ENCODE data around the gene RCOR2. TPM values are rescaled to one million over a fixed set of nuclear protein-coding genes. Genes with fewer than 3 reads are reported as not detected.
A peak's percentile ranks its signal among the peaks of the same experiment; 100 is the strongest.

Gene RCOR2
- total RNA-seq, 2 experiments from 2014 or later: 2.1 to 2.4 TPM

DNA sequence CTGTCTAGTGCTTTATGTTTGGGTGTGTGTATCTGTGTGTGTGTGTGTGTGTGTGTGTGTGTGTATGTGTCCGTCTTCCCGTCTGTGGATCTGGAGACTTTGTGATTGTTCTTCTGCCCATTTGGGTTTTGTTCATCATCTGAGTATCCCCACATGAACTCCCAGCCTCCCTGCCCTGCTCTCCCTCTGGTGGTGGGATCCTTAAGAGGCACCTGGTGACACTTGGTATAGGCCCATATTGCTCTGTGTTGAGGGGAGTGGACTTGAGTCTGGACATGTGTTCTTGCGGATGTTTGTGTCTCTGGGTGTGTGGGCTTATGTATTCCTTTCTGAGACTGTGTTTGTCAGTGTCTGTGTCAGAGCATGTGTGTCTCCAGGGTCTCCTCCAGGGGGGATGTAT is 15.3 kb downstream of the RCOR2 start:
- no peaks in the 10 kb centered on the region for H3K9me2 ChIP-seq (ENCODE audit: insufficient read depth, low read length)
- no peak overlapping the region for H2AFZ ChIP-seq (ENCODE audit: low read length)
- peaks cover 95% of the 10 kb centered on the region for H3K36me3 ChIP-seq (ENCODE audit: insufficient read depth, low read length)
- no peaks in the 10 kb centered on the region for H4K20me1 ChIP-seq (ENCODE audit: insufficient read depth, low read length)
- no peaks in the 10 kb centered on the region for H3K9me3 ChIP-seq (ENCODE audit: low read length)
- no TSS peak for BruUV-seq (replicated peaks)
- no peaks in the 10 kb centered on the region for H3K79me2 ChIP-seq (ENCODE audit: insufficient read depth, low read depth, low read length)
- CTCF ChIA-PET (ENCODE audit: unreplicated experiment): no interaction called here
- POLR2A ChIA-PET: no interaction called here
- TF ChIP-seq, protein P1, sequence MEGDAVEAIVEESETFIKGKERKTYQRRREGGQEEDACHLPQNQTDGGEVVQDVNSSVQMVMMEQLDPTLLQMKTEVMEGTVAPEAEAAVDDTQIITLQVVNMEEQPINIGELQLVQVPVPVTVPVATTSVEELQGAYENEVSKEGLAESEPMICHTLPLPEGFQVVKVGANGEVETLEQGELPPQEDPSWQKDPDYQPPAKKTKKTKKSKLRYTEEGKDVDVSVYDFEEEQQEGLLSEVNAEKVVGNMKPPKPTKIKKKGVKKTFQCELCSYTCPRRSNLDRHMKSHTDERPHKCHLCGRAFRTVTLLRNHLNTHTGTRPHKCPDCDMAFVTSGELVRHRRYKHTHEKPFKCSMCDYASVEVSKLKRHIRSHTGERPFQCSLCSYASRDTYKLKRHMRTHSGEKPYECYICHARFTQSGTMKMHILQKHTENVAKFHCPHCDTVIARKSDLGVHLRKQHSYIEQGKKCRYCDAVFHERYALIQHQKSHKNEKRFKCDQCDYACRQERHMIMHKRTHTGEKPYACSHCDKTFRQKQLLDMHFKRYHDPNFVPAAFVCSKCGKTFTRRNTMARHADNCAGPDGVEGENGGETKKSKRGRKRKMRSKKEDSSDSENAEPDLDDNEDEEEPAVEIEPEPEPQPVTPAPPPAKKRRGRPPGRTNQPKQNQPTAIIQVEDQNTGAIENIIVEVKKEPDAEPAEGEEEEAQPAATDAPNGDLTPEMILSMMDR (conservative IDR thresholded peaks at IDR 0.05; ENCODE audit: low read length): peak; percentile 43
- TF ChIP-seq EZH2phosphoT487 (IDR thresholded peaks at IDR 0.05; ENCODE audit: borderline replicate concordance, low read depth, low read length): no peak
- DNase-seq (ENCODE audit: low spot score): no peak
- H3K4me2 ChIP-seq (ENCODE audit: low read length): no peak overlapping the region
- intact Hi-C loops (cut with micrococcal nuclease; ENCODE audit: unreplicated experiment): no loop called here
- H3K4me1 ChIP-seq (ENCODE audit: insufficient read depth, low read length, poor library complexity, severe bottlenecking): no peaks in the 10 kb centered on the region
- H3K4me3 ChIP-seq (ENCODE audit: low read depth, low read length, poor library complexity, severe bottlenecking): no peak overlapping the region
- H3K27ac ChIP-seq (ENCODE audit: low read depth, low read length, poor library complexity, severe bottlenecking): no peak overlapping the region

DNA sequence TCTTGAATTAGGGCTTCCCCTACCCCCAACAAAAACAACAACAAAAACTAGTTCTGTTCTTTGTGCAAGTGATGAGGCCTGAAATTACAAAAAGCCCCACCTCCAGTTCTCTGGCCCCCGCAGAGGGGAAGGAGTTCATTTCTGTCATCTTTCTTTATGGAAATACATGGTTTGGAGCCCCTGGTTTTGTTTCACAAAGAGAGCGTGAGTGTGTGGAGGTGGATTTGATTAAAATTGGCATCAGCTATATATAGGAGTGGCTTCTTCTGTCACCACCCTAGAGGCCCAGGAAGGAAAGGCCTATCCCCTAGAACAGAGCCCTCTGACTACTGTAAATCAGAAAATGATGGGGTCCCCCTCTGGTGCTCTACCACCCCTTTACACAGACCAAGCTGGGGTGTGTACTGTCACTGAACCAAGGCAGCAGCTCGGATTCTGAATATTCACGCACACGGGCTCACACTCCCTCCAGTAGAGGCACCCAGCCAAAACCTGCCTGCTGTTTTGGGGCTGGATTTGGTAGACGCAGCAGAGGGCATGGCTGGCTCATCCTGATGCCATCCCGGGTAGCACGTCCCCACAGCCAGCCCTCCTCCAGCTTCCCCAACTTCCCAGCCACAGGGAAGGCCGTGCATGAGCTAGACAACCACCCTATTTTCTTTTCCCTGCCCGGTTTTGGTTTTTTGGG is 19.4 kb downstream of the RCOR2 start:
- CTCF ChIA-PET (ENCODE audit: unreplicated experiment): interaction anchor here (0.5 to 1.4 kb wide), 2 partner anchors 9 to 23 kb away, joined by 3 read pairs; no protein-coding TSS in a partner anchor
- Histone ChIP-seq H3K4me3 (ENCODE audit: low read depth, low read length, poor library complexity, severe bottlenecking) (no peak overlapping the region), H3K4me1 (ENCODE audit: insufficient read depth, low read length, poor library complexity, severe bottlenecking) (peaks cover 4% of the 10 kb centered on the region), H3K27ac (ENCODE audit: low read depth, low read length, poor library complexity, severe bottlenecking) (no peak overlapping the region), H2AFZ (ENCODE audit: low read length) (no peak overlapping the region), H3K9me2 (ENCODE audit: insufficient read depth, low read length) (no peaks in the 10 kb centered on the region), H3K9me3 (ENCODE audit: low read length) (no peaks in the 10 kb centered on the region), H3K79me2 (ENCODE audit: insufficient read depth, low read depth, low read length) (peaks cover 13% of the 10 kb centered on the region), H3K36me3 (ENCODE audit: insufficient read depth, low read length) (peaks cover 92% of the 10 kb centered on the region), H4K20me1 (ENCODE audit: insufficient read depth, low read length) (0 out of 2 replicates have a peak, but pooled peaks cover 3% of the 10 kb centered on the region), H3K4me2 (ENCODE audit: low read length) (no peak overlapping the region)
- POLR2A ChIA-PET: no interaction called here
- DNase-seq (ENCODE audit: low spot score): no peak
- TF ChIP-seq, protein P1 (conservative IDR thresholded peaks at IDR 0.05; ENCODE audit: low read length): no peak
- no peak for TF ChIP-seq EZH2phosphoT487 (IDR thresholded peaks at IDR 0.05; ENCODE audit: borderline replicate concordance, low read depth, low read length)
- BruUV-seq (replicated peaks): no TSS peak
- intact Hi-C loops (cut with micrococcal nuclease; ENCODE audit: unreplicated experiment): no loop called here

DNA sequence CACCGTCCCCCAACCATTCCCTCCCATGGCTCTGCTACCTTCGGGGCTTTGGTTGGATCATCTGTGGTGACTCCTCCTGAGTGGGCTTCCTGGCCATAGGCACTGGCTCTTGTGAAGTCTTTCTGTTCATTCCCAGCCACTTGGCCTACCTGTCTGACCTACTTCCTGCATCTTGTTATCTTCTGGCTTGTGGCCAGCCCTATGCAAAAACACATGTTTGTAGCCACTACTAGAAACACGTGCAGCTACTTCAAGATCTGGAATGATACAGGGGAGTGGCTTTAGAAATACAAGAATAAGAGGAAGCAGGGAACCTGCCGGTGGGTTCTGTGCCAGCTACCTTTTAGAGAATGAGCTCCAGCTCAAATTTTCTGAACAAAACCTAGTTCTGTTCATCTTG is 20.9 kb downstream of the RCOR2 start:
- peaks cover 90% of the 10 kb centered on the region for H3K36me3 ChIP-seq (ENCODE audit: insufficient read depth, low read length)
- intact Hi-C loops (cut with micrococcal nuclease; ENCODE audit: unreplicated experiment): no loop called here
- TF ChIP-seq, protein P1 (conservative IDR thresholded peaks at IDR 0.05; ENCODE audit: low read length): no peak
- no peak for TF ChIP-seq EZH2phosphoT487 (IDR thresholded peaks at IDR 0.05; ENCODE audit: borderline replicate concordance, low read depth, low read length)
- no TSS peak for BruUV-seq (replicated peaks)
- H3K9me3 ChIP-seq (ENCODE audit: low read length): no peaks in the 10 kb centered on the region
- no peak overlapping the region for H3K27ac ChIP-seq (ENCODE audit: low read depth, low read length, poor library complexity, severe bottlenecking)
- H4K20me1 ChIP-seq (ENCODE audit: insufficient read depth, low read length): 0 out of 2 replicates have a peak, but pooled peaks cover 3% of the 10 kb centered on the region
- H3K4me2 ChIP-seq (ENCODE audit: low read length): no peak overlapping the region
- H3K79me2 ChIP-seq (ENCODE audit: insufficient read depth, low read depth, low read length): peaks cover 26% of the 10 kb centered on the region
- CTCF ChIA-PET (ENCODE audit: unreplicated experiment): interaction anchor here (0.6 to 1.1 kb wide), 2 partner anchors 33 to 57 kb away, joined by 3 read pairs; partner anchors contain the start of gene MARK2
- no peaks in the 10 kb centered on the region for H3K9me2 ChIP-seq (ENCODE audit: insufficient read depth, low read length)
- POLR2A ChIA-PET: no interaction called here
- H2AFZ ChIP-seq (ENCODE audit: low read length): no peak overlapping the region
- peaks cover 4% of the 10 kb centered on the region for H3K4me1 ChIP-seq (ENCODE audit: insufficient read depth, low read length, poor library complexity, severe bottlenecking)
- H3K4me3 ChIP-seq (ENCODE audit: low read depth, low read length, poor library complexity, severe bottlenecking): no peak overlapping the region
- DNase-seq (ENCODE audit: low spot score): no peak
